Parathyroid adenoma (tissue), 2 donors: ENCODE results near the gene CDH5.
A peak's percentile ranks its signal among the peaks of the same experiment; 100 is the strongest.

Experiments used
- H2AFZ ChIP-seq: fragments of 300-600 bp; sonication (generic); one replicate; pipeline ENCODE4 v1.7.0; 2017; ENCODE audit warnings: antibody characterized with exemption, mild to moderate bottlenecking
- H3K27ac ChIP-seq: fragments of 300-600 bp; sonication (generic); one replicate; pipeline ENCODE4 v1.7.0; 2017
- H3K27me3 ChIP-seq: fragments of 300-600 bp; sonication (generic); one replicate; pipeline ENCODE4 v1.7.0; 2017; ENCODE audit warnings: low read length; ENCODE audit not compliant: control insufficient read depth, insufficient read depth
- H3K36me3 ChIP-seq: fragments of 300-600 bp; sonication (generic); one replicate; pipeline ENCODE4 v1.7.0; 2017; ENCODE audit warnings: low read length; ENCODE audit not compliant: control insufficient read depth, insufficient read depth
- H3K4me1 ChIP-seq: fragments of 300-600 bp; sonication (generic); one replicate; pipeline ENCODE4 v1.7.0; 2017; ENCODE audit warnings: control low read depth
- H3K4me2 ChIP-seq: fragments of 300-600 bp; sonication (generic); one replicate; pipeline ENCODE4 v1.7.0; 2017; ENCODE audit warnings: low read length
- H3K4me3 ChIP-seq: fragments of 300-600 bp; sonication (generic); one replicate; pipeline ENCODE4 v1.7.0; 2017; ENCODE audit warnings: low read depth, low read length
- H3K79me2 ChIP-seq: fragments of 300-600 bp; sonication (generic); one replicate; pipeline ENCODE4 v1.7.0; 2017; ENCODE audit warnings: control low read depth
- H3K9ac ChIP-seq: fragments of 300-600 bp; sonication (generic); one replicate; pipeline ENCODE4 v1.7.0; 2017; ENCODE audit warnings: mild to moderate bottlenecking
- H3K9me3 ChIP-seq: fragments of 300-600 bp; sonication (generic); one replicate; pipeline ENCODE4 v1.7.0; 2017; ENCODE audit warnings: low read length; ENCODE audit not compliant: control insufficient read depth
- TF ChIP-seq, protein P1 (sequence below): fragments of 300-600 bp; sonication (generic); IDR thresholded peaks from one replicate; pipeline ENCODE4 v1.7.0; 2017; ENCODE audit warnings: antibody characterized with exemption, mild to moderate bottlenecking
- donor health status: primary hyperparathyroidism.

Gene CDH5

GRCh38 chr16:66354034-66354909, 12.2 kb upstream of the CDH5 start:
- H3K36me3 ChIP-seq = no peaks in the 10 kb centered on the region
- H3K4me2 ChIP-seq = no peak overlapping the region
- no peak overlapping the region for H2AFZ ChIP-seq
- H3K9ac ChIP-seq = no peak overlapping the region
- TF ChIP-seq, protein P1, sequence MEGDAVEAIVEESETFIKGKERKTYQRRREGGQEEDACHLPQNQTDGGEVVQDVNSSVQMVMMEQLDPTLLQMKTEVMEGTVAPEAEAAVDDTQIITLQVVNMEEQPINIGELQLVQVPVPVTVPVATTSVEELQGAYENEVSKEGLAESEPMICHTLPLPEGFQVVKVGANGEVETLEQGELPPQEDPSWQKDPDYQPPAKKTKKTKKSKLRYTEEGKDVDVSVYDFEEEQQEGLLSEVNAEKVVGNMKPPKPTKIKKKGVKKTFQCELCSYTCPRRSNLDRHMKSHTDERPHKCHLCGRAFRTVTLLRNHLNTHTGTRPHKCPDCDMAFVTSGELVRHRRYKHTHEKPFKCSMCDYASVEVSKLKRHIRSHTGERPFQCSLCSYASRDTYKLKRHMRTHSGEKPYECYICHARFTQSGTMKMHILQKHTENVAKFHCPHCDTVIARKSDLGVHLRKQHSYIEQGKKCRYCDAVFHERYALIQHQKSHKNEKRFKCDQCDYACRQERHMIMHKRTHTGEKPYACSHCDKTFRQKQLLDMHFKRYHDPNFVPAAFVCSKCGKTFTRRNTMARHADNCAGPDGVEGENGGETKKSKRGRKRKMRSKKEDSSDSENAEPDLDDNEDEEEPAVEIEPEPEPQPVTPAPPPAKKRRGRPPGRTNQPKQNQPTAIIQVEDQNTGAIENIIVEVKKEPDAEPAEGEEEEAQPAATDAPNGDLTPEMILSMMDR = no peak
- no peaks in the 10 kb centered on the region for H3K27me3 ChIP-seq
- no peak overlapping the region for H3K4me3 ChIP-seq
- H3K4me1 ChIP-seq = no peaks in the 10 kb centered on the region
- no peaks in the 10 kb centered on the region for H3K9me3 ChIP-seq
- no peak overlapping the region for H3K27ac ChIP-seq
- no peaks in the 10 kb centered on the region for H3K79me2 ChIP-seq

DNA sequence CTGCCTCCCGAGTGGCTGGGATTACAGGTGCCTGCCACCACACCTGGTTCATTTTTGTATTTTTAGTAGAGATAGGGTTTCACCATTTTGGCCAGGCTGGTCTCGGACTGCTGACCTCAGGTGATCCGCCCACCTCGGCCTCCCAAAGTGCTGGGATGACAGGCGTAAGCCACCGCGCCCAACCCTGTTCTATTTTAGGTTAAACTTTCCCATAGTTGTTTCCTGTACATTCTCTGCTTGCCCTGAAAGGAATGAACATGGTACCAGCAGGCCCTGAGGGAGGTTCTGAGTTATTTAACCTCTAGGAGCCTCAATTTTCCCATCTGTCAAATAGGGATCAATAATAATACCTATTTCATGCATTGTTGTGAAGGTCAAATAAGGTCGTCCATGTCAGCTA, 11.0 kb upstream of the CDH5 start:
- no peaks in the 10 kb centered on the region for H3K27me3 ChIP-seq
- TF ChIP-seq, protein P1 = no peak
- H3K9ac ChIP-seq = no peak overlapping the region
- no peak overlapping the region for H3K4me2 ChIP-seq
- H2AFZ ChIP-seq = no peak overlapping the region
- H3K4me1 ChIP-seq = no peaks in the 10 kb centered on the region
- no peak overlapping the region for H3K27ac ChIP-seq
- no peak overlapping the region for H3K4me3 ChIP-seq
- no peaks in the 10 kb centered on the region for H3K36me3 ChIP-seq
- no peaks in the 10 kb centered on the region for H3K79me2 ChIP-seq
- H3K9me3 ChIP-seq = no peaks in the 10 kb centered on the region

GRCh38 chr16:66357523-66357928, 9.0 kb upstream of the CDH5 start:
- H3K79me2 ChIP-seq = no peaks in the 10 kb centered on the region
- TF ChIP-seq, protein P1 = peak; percentile 78
- H3K36me3 ChIP-seq = no peaks in the 10 kb centered on the region
- no peak overlapping the region for H3K9ac ChIP-seq
- H3K27me3 ChIP-seq = no peaks in the 10 kb centered on the region
- no peak overlapping the region for H2AFZ ChIP-seq
- H3K27ac ChIP-seq = no peak overlapping the region
- H3K4me1 ChIP-seq = no peaks in the 10 kb centered on the region
- H3K9me3 ChIP-seq = no peaks in the 10 kb centered on the region
- no peak overlapping the region for H3K4me2 ChIP-seq
- no peak overlapping the region for H3K4me3 ChIP-seq

DNA sequence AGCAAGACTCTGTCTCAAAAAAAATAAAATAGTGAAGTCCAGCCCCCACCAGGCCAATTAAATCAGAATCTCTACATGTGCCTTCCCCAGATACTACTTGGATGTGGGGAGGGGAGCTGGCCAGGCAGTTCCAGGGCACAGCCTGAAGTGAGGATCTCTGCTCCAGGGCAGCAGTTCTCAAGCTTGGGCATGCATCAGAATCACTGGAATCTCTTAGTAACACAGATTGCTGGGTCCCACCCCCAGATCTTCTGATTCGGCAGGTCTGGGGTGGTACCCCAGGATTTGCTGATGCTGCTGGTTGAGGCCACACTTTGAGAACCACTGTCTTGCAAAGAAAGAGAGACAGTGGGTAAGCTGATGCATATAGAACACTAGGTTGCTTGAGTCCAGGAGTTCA, 8.3 kb upstream of the CDH5 start:
- no peaks in the 10 kb centered on the region for H3K9me3 ChIP-seq
- no peak overlapping the region for H3K9ac ChIP-seq
- H3K27ac ChIP-seq = no peak overlapping the region
- no peaks in the 10 kb centered on the region for H3K36me3 ChIP-seq
- no peaks in the 10 kb centered on the region for H3K27me3 ChIP-seq
- H3K4me3 ChIP-seq = no peak overlapping the region
- no peak overlapping the region for H2AFZ ChIP-seq
- no peaks in the 10 kb centered on the region for H3K4me1 ChIP-seq
- H3K79me2 ChIP-seq = no peaks in the 10 kb centered on the region
- no peak overlapping the region for H3K4me2 ChIP-seq
- TF ChIP-seq, protein P1 = no peak

DNA sequence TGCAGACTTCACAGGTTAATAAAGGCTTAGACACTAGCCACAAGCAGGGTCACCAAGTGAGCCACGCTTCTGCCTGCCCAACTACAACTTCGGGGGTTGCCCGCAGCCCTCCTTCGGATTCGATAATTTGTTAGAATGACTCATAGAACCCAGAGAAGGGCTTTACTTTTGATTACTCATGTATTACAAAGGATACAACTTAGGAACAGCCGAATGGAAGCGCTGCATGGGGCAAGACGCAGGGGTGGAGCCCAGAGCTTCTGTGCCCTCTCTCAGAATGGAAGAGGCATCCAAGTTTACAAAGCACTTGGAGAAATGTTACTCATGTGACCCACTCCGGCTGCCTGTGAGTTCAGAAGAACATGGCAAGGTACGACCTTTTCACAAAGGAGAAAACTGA, 7.5 kb upstream of the CDH5 start:
- no peaks in the 10 kb centered on the region for H3K36me3 ChIP-seq
- H3K4me1 ChIP-seq = no peaks in the 10 kb centered on the region
- no peaks in the 10 kb centered on the region for H3K9me3 ChIP-seq
- H3K4me2 ChIP-seq = no peak overlapping the region
- H3K79me2 ChIP-seq = no peaks in the 10 kb centered on the region
- H3K9ac ChIP-seq = no peak overlapping the region
- H3K27ac ChIP-seq = no peak overlapping the region
- TF ChIP-seq, protein P1 = no peak
- no peak overlapping the region for H2AFZ ChIP-seq
- no peak overlapping the region for H3K4me3 ChIP-seq
- no peaks in the 10 kb centered on the region for H3K27me3 ChIP-seq
